ENCODE results near the gene RGL1. TPM values are rescaled to one million over a fixed set of nuclear protein-coding genes. Genes with fewer than 3 reads are reported as not detected.
"Not testable (repeated sequence)": the region's sequence is repeated elsewhere in the genome, so short reads cannot be mapped to it uniquely, and the experiment has no call there.

Gene RGL1
- total RNA-seq, 3 donors from 2014 or later: 6.2 to 29.8 (median 15.9) TPM

DNA sequence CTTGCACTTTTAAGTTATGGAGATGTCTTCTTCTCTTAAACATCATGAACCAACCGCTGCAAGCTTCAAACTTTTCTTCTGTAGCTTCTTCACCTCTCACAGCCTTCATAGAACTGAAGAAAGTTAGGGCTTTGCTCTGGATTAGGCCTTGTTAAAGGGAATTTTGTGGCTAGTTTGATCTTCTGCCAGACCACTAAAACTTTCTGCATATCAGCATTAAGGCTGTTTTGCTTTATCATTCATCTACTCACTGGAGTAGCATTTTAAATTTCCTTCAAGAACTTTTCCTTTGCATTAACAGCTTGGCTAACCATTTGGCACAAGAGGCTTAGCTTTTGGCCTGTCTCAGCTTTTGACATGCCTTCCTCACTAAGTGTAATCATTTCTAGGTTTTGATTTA lies 43.0 kb upstream of the RGL1 start:
- TF ChIP-seq, protein P1, sequence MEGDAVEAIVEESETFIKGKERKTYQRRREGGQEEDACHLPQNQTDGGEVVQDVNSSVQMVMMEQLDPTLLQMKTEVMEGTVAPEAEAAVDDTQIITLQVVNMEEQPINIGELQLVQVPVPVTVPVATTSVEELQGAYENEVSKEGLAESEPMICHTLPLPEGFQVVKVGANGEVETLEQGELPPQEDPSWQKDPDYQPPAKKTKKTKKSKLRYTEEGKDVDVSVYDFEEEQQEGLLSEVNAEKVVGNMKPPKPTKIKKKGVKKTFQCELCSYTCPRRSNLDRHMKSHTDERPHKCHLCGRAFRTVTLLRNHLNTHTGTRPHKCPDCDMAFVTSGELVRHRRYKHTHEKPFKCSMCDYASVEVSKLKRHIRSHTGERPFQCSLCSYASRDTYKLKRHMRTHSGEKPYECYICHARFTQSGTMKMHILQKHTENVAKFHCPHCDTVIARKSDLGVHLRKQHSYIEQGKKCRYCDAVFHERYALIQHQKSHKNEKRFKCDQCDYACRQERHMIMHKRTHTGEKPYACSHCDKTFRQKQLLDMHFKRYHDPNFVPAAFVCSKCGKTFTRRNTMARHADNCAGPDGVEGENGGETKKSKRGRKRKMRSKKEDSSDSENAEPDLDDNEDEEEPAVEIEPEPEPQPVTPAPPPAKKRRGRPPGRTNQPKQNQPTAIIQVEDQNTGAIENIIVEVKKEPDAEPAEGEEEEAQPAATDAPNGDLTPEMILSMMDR (IDR thresholded peaks at IDR 0.05): no peak
- intact Hi-C loops (cut with DNase I, micrococcal nuclease): no loop called here
- DNase-seq (no peak), ATAC-seq (no peak)
- Histone ChIP-seq H3K4me3 (no peak overlapping the region), H3K9me3 (peaks cover 6% of the 10 kb centered on the region), H3K36me3 (ENCODE audit: low read depth) (no peaks in the 10 kb centered on the region), H3K4me1 (ENCODE audit: low read depth) (no peaks in the 10 kb centered on the region)

DNA sequence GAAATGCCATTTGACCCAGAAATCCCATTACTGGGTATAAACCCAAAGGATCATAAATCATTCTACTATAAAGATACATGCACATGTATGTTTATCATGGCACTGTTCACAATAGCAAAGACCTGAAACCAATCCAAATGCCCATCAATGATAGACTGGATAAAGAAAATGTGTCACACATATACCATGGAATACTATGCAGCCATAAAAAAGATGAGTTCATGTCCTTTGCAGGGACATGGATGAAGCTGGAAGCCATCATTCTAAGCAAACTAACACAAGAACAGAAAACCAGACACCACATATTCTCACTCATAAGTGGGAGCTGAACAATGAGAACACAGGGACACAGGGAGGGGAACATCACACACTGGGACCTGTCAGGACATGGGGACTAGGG lies 42.1 kb upstream of the RGL1 start:
- H3K4me3 ChIP-seq; DNase-seq; ATAC-seq; intact Hi-C loops (cut with DNase I, micrococcal nuclease); H3K9me3 ChIP-seq; H3K36me3 ChIP-seq (ENCODE audit: low read depth); H3K4me1 ChIP-seq (ENCODE audit: low read depth): not testable (repeated sequence)

DNA sequence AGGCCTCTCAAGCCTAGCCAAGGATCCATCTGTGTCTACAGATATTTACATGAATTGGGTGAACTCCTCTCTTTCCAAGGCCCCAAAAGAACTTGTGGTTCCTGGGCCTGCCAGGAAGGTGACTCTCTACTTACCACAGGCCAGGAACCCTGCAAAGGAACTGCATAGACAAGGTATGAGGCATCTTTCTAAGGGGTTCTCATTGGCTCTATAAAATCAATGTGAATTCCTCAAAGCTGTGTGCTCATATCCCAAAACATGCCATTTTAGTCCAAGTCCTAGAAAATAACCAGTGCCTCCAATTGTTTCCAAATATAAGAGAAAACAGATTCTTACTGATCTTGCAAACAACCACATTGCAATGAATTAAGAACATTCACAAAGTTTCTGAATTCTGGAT lies 39.9 kb upstream of the RGL1 start:
- peaks cover 10% of the 10 kb centered on the region for H3K9me3 ChIP-seq
- H3K4me1 ChIP-seq (ENCODE audit: low read depth): no peaks in the 10 kb centered on the region
- TF ChIP-seq, protein P1 (IDR thresholded peaks at IDR 0.05): no peak
- DNase-seq (no peak), ATAC-seq (no peak)
- no peak overlapping the region for H3K4me3 ChIP-seq
- intact Hi-C loops (cut with DNase I, micrococcal nuclease): no loop called here
- H3K36me3 ChIP-seq (ENCODE audit: low read depth): no peaks in the 10 kb centered on the region

- ATAC-seq (no peak), DNase-seq (no peak)
- TF ChIP-seq, protein P1 (IDR thresholded peaks at IDR 0.05): no peak
- peaks cover 20% of the 10 kb centered on the region for H3K9me3 ChIP-seq
- no peaks in the 10 kb centered on the region for H3K36me3 ChIP-seq (ENCODE audit: low read depth)
- no peaks in the 10 kb centered on the region for H3K4me1 ChIP-seq (ENCODE audit: low read depth)
- H3K4me3 ChIP-seq: no peak overlapping the region
- intact Hi-C loops (cut with DNase I, micrococcal nuclease): no loop called here
These were observed 34.7 kb upstream of the RGL1 start for GRCh38 chr1:183769956-183770815.

DNA sequence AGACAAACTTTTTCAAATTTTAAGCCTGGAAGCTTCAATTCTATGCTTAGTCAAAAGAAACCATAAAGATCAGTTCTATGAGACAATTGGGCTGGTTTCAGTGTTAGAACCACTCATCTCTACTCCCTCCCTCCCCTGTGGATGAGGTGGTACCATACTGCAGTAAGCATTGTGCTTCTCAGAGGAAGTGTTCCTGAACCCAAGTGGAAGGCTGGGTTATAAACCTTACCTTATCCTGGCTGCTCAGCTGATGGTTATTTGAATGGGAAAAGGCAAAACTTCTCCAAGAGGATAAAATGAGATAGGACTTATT lies 34.1 kb upstream of the RGL1 start:
- intact Hi-C loops (cut with DNase I, micrococcal nuclease): no loop called here
- TF ChIP-seq, protein P1 (IDR thresholded peaks at IDR 0.05): no peak
- no peak overlapping the region for H3K4me3 ChIP-seq
- H3K9me3 ChIP-seq: peaks cover 23% of the 10 kb centered on the region
- ATAC-seq (no peak), DNase-seq (no peak)
- no peaks in the 10 kb centered on the region for H3K36me3 ChIP-seq (ENCODE audit: low read depth)
- no peaks in the 10 kb centered on the region for H3K4me1 ChIP-seq (ENCODE audit: low read depth)

DNA sequence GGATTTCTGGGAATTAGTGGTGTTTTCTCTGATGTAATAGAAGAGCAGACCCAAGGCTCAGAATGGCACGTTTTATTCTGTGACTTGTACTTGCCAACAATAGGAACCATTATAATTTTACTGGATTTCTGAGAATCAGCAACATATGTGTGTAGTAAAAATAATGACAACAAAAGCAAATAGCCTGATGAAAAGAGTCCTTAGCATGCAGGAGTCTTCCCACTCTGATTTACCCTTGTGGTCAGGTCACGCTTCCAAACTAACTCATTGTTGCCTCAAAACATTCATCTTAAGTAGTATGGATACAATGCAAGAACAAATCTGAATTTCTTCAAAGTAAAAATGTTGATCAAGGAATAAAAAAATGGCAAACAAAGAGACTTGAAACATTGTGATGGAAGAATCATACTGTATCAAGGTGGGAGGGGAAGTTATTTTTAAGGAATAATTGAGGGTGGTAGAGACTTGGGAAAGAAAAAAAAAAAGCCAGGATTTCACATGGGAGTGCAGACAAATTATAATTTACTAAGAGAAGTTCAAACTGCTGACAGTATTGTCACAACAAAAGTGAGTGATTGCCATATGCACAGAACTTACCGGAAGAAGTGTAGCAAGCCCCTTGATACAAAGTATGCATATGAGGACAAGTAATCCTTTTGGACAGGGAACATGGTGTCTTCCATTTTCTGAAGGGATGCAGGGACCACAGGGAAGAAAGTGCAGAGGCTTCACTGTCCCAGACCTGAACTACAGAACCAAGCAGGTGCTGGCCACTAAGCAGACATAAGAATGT lies 31.2 kb upstream of the RGL1 start:
- Histone ChIP-seq H3K4me1 (ENCODE audit: low read depth) (no peaks in the 10 kb centered on the region), H3K9me3 (peaks cover 23% of the 10 kb centered on the region), H3K4me3 (no peak overlapping the region), H3K36me3 (ENCODE audit: low read depth) (no peaks in the 10 kb centered on the region)
- intact Hi-C loops (cut with DNase I, micrococcal nuclease): no loop called here
- TF ChIP-seq, protein P1 (IDR thresholded peaks at IDR 0.05): no peak
- ATAC-seq (no peak), DNase-seq (no peak)

Data from mucosa of descending colon (tissue), 3 donors.